PC-3 (cell line): ENCODE results near the gene NME7. TPM values are rescaled to one million over a fixed set of nuclear protein-coding genes. Genes with fewer than 3 reads are reported as not detected.
"Not testable (repeated sequence)": the region's sequence is repeated elsewhere in the genome, so short reads cannot be mapped to it uniquely, and the experiment has no call there.

Experiments used
- ATAC-seq: fragments of 200-7000 bp; cut with Tn5 transposase; 2 replicates; pipeline ENCODE4 v1.9.1; 2020; ENCODE audit warnings: mild to moderate bottlenecking, moderate library complexity
- BruUV-seq: library from RNA; stranded (reverse); fragments of 400-500 nt; replicated peaks from 2 replicates; lab custom pipeline; 2021; lab: Mats Ljungman, UMichigan
- CTCF ChIA-PET: fragments of 300-600 bp; sonication (Branson Sonifier 250); formaldehyde crosslinking; loops from one replicate; lab custom pipeline; 2022; ENCODE audit warnings: antibody characterized with exemption; lab: Charles Lee
- POLR2A ChIA-PET: fragments of 300-600 bp; sonication (Branson Sonifier 250); formaldehyde crosslinking; loops from one replicate; lab custom pipeline; 2022; ENCODE audit warnings: antibody characterized with exemption; ENCODE audit not compliant: unreplicated experiment; lab: Charles Lee
- DNase-seq: peaks from one replicate; pipeline ENCODE4 v3.0.0-alpha.2; 2015
- H2AFZ ChIP-seq: fragments of 300-600 bp; sonication (generic); 2 replicates; pipeline ENCODE4 v1.6.0; 2016; ENCODE audit warnings: antibody characterized with exemption, low read length
- H3F3A ChIP-seq: fragments of 300-600 bp; sonication (generic); one replicate; pipeline ENCODE4 v1.6.0; 2017; ENCODE audit warnings: antibody characterized with exemption, low read length, control low read depth, mild to moderate bottlenecking; ENCODE audit not compliant: unreplicated experiment
- H3K27ac ChIP-seq: fragments of 300-600 bp; sonication (generic); 2 replicates; pipeline ENCODE4 v1.5.1; 2016; ENCODE audit warnings: mild to moderate bottlenecking, low read length
- H3K27me3 ChIP-seq: fragments of 300-600 bp; sonication (generic); 2 replicates; pipeline ENCODE4 v1.6.1; 2016; ENCODE audit warnings: low read length, mixed read lengths
- H3K36me3 ChIP-seq: fragments of 300-600 bp; sonication (generic); 2 replicates; pipeline ENCODE4 v1.6.1; 2016; ENCODE audit warnings: low read depth, mixed run types, low read length, mixed read lengths
- H3K4me1 ChIP-seq: fragments of 300-600 bp; sonication (generic); 2 replicates; pipeline ENCODE4 v1.5.1; 2016; ENCODE audit warnings: low read length; ENCODE audit not compliant: insufficient read depth
- H3K4me2 ChIP-seq: fragments of 300-600 bp; sonication (generic); 2 replicates; pipeline ENCODE4 v1.6.0; 2016; ENCODE audit warnings: low read length
- H3K4me3 ChIP-seq: fragments of 300-600 bp; sonication (generic); 2 replicates; pipeline ENCODE4 v1.5.1; 2016; ENCODE audit warnings: mild to moderate bottlenecking, low read length, mixed read lengths
- H3K79me2 ChIP-seq: fragments of 300-600 bp; sonication (generic); 2 replicates; pipeline ENCODE4 v1.6.1; 2017; ENCODE audit warnings: low read length, mixed read lengths
- H3K9ac ChIP-seq: fragments of 300-600 bp; sonication (generic); 2 replicates; pipeline ENCODE4 v1.6.0; 2016; ENCODE audit warnings: mild to moderate bottlenecking, low read length
- H3K9me2 ChIP-seq: fragments of 300-600 bp; sonication (generic); replicated peaks from 2 replicates; pipeline ENCODE4 v1.6.1; 2016; ENCODE audit warnings: mixed run types, low read length, mixed read lengths
- H3K9me3 ChIP-seq: fragments of 300-600 bp; sonication (generic); 2 replicates; pipeline ENCODE4 v1.6.1; 2016; ENCODE audit warnings: low read length, mixed read lengths
- H4K20me1 ChIP-seq: fragments of 300-600 bp; sonication (generic); 2 replicates; pipeline ENCODE4 v1.6.1; 2016; ENCODE audit warnings: low read length, mixed read lengths
- EZH2 ChIP-seq: fragments of 300-600 bp; sonication (generic); IDR thresholded peaks from one replicate; pipeline ENCODE4 v1.6.1; 2017; ENCODE audit warnings: antibody characterized with exemption, mild to moderate bottlenecking, low read length; ENCODE audit not compliant: unreplicated experiment
- EZH2phosphoT487 ChIP-seq: fragments of 300-600 bp; sonication (generic); IDR thresholded peaks from 2 replicates; pipeline ENCODE4 v1.6.1; 2018; ENCODE audit warnings: mild to moderate bottlenecking, antibody characterized with exemption, low read length, borderline replicate concordance
- intact Hi-C: fragments of 100-400 bp; cut with micrococcal nuclease; formaldehyde crosslinking; loops from 2 replicates; pipeline ENCODE4 v1.9.0; 2023
- total RNA-seq: library from RNA; depleted of rRNA; stranded (reverse); fragments of >200 nt; gene quantifications from 2 replicates; pipeline ENCODE4 v1.2.3, GENCODE V29; 2014
- TF ChIP-seq, protein P1 (sequence below): fragments of 300-600 bp; sonication (generic); conservative IDR thresholded peaks from 2 replicates; pipeline ENCODE4 v1.5.1; 2017; ENCODE audit warnings: antibody characterized with exemption, low read depth, mild to moderate bottlenecking, low read length

Gene NME7
- total RNA-seq, 1 experiment from 2014 or later, result 18.9 TPM

DNA sequence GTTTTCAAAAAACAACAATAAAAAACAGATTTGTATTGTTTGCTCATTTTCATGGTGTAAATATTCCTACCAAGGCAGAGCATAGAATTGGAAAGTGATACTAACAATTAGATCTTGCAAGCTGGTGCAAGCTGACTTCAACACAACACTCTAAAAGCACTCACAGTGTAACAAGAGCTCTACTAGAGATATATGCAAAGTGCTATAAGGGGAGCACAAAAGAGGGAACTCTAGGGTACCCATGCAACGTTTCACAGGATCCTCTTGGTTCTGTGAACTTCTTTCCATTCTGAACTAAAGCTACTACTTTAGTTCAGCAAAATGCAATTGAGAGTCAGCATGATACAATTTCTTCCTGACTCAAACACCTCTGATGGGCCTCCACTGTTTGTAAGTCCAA is 182.8 kb downstream of the NME7 start:
- Histone ChIP-seq H3K9me2 (no peaks in the 10 kb centered on the region), H3K36me3 (no peaks in the 10 kb centered on the region), H3K9ac (no peak overlapping the region), H2AFZ (no peak overlapping the region), H4K20me1 (no peaks in the 10 kb centered on the region), H3K4me1 (no peaks in the 10 kb centered on the region), H3K4me3 (no peak overlapping the region), H3F3A (no peaks in the 10 kb centered on the region), H3K27me3 (no peaks in the 10 kb centered on the region), H3K27ac (no peak overlapping the region), H3K9me3 (no peaks in the 10 kb centered on the region), H3K79me2 (no peaks in the 10 kb centered on the region), H3K4me2 (no peak overlapping the region)
- CTCF ChIA-PET, result no interaction called here
- intact Hi-C loops, result no loop called here
- no peak for DNase-seq
- no TSS peak for BruUV-seq
- POLR2A ChIA-PET, result interaction anchor here (0.6 kb wide), 1 partner anchor 10 kb away, joined by 3 read pairs; no protein-coding TSS in a partner anchor
- no peak for ATAC-seq
- TF ChIP-seq EZH2 (no peak), EZH2phosphoT487 (no peak)
- TF ChIP-seq, protein P1, sequence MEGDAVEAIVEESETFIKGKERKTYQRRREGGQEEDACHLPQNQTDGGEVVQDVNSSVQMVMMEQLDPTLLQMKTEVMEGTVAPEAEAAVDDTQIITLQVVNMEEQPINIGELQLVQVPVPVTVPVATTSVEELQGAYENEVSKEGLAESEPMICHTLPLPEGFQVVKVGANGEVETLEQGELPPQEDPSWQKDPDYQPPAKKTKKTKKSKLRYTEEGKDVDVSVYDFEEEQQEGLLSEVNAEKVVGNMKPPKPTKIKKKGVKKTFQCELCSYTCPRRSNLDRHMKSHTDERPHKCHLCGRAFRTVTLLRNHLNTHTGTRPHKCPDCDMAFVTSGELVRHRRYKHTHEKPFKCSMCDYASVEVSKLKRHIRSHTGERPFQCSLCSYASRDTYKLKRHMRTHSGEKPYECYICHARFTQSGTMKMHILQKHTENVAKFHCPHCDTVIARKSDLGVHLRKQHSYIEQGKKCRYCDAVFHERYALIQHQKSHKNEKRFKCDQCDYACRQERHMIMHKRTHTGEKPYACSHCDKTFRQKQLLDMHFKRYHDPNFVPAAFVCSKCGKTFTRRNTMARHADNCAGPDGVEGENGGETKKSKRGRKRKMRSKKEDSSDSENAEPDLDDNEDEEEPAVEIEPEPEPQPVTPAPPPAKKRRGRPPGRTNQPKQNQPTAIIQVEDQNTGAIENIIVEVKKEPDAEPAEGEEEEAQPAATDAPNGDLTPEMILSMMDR, result no peak

DNA sequence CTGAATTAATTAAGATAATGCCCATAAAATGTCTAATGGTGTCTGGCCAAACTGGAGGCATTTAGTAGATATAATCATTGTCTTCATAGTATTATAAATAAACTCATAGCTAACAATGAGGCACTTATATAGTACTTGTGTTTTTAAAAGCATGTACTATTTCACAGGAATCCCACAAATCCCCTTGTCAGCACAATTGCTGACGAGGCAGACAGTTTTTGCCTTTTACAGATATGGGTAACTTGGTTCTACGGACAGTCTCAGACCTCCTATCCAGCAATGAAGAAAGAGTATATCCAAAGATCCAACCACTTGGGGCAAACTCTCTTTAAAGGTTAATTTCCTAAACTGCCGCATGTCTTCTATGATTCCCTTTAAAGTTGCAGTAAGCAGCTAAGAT is 187.4 kb downstream of the NME7 start:
- H3K27me3 ChIP-seq, result no peaks in the 10 kb centered on the region
- no peaks in the 10 kb centered on the region for H3K79me2 ChIP-seq
- H3K4me2 ChIP-seq, result no peak overlapping the region
- intact Hi-C loops, result no loop called here
- CTCF ChIA-PET, result no interaction called here
- no peak overlapping the region for H3K9ac ChIP-seq
- H3K27ac ChIP-seq, result no peak overlapping the region
- no peak for ATAC-seq
- POLR2A ChIA-PET, result no interaction called here
- TF ChIP-seq, protein P1, result no peak
- TF ChIP-seq EZH2, result no peak
- no peak for TF ChIP-seq EZH2phosphoT487
- H3K4me1 ChIP-seq, result no peaks in the 10 kb centered on the region
- no peak overlapping the region for H2AFZ ChIP-seq
- no peaks in the 10 kb centered on the region for H3K9me3 ChIP-seq
- no peak for DNase-seq
- no TSS peak for BruUV-seq
- no peaks in the 10 kb centered on the region for H3K36me3 ChIP-seq
- no peaks in the 10 kb centered on the region for H3K9me2 ChIP-seq
- no peaks in the 10 kb centered on the region for H3F3A ChIP-seq
- H4K20me1 ChIP-seq, result no peaks in the 10 kb centered on the region
- no peak overlapping the region for H3K4me3 ChIP-seq

DNA sequence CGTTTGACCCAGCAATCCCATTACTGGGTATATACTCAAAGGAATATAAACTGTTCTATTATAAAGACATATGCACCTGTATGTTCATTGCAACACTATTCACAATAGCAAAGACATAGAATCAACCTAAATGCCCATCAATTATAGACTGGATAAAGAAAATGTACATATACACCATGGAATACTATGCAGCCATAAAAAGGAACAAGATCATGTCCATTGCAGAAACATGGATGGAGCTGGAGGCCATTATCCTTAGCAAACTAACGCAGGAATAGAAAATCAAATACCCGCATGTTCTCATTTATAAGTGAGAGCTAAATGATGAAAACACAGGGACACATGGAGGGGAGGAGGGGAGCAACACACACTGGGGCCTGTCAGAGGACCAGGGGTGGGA is 188.2 kb downstream of the NME7 start:
- H3K27ac ChIP-seq, ATAC-seq, CTCF ChIA-PET, H3K9me3 ChIP-seq, H4K20me1 ChIP-seq, H3K4me1 ChIP-seq, H2AFZ ChIP-seq, H3K36me3 ChIP-seq, H3K4me3 ChIP-seq, H3F3A ChIP-seq, intact Hi-C loops, H3K79me2 ChIP-seq, BruUV-seq, H3K4me2 ChIP-seq, H3K9me2 ChIP-seq, POLR2A ChIA-PET, DNase-seq, H3K9ac ChIP-seq, H3K27me3 ChIP-seq: not testable (repeated sequence)
